ENCODE data around the gene CAP2.
A peak's percentile ranks its signal among the peaks of the same experiment; 100 is the strongest.
"Not testable (repeated sequence)": the region's sequence is repeated elsewhere in the genome, so short reads cannot be mapped to it uniquely, and the experiment has no call there.

Gene CAP2

GRCh38 chr6:17586623-17587022 lies 193.2 kb downstream of the CAP2 start:
- DNase-seq, result not testable (repeated sequence)

- DNase-seq, result no peak
These were observed 194.6 kb downstream of the CAP2 start for GRCh38 chr6:17588011-17588410.

GRCh38 chr6:17589406-17590096 lies 196.2 kb downstream of the CAP2 start:
- DNase-seq, result peak; percentile 84

GRCh38 chr6:17591287-17591686 lies 197.9 kb downstream of the CAP2 start:
- no peak for DNase-seq

- no peak for DNase-seq
These were observed 199.9 kb downstream of the CAP2 start for GRCh38 chr6:17593246-17593645.

- no peak for DNase-seq
These were observed 202.7 kb downstream of the CAP2 start for GRCh38 chr6:17596085-17596484.

GRCh38 chr6:17599877-17600526 lies 206.6 kb downstream of the CAP2 start, which contains the start of gene FAM8A1:
FAM8A1 (plus strand) TSS chr6:17600302; CDS start chr6:17600410, 108 bp downstream.
- peak; percentile 98 for DNase-seq

- DNase-seq, result peak; percentile 79
These were observed 207.4 kb downstream of the CAP2 start for GRCh38 chr6:17600527-17601385.

GRCh38 chr6:17601386-17601703 lies 207.9 kb downstream of the CAP2 start:
- peak; percentile 52 for DNase-seq

- no peak for DNase-seq
These were observed 209.5 kb downstream of the CAP2 start for GRCh38 chr6:17602888-17603287.

- DNase-seq, result no peak
These were observed 213.2 kb downstream of the CAP2 start for GRCh38 chr6:17606606-17607005.
